ENCODE data around the gene MBLAC2. TPM values are rescaled to one million over a fixed set of nuclear protein-coding genes. Genes with fewer than 3 reads are reported as not detected.

The MBLAC2 gene
- 8.4 TPM for polyA plus RNA-seq (2012; ENCODE audit: insufficient read depth, insufficient read length, low read depth)

DNA sequence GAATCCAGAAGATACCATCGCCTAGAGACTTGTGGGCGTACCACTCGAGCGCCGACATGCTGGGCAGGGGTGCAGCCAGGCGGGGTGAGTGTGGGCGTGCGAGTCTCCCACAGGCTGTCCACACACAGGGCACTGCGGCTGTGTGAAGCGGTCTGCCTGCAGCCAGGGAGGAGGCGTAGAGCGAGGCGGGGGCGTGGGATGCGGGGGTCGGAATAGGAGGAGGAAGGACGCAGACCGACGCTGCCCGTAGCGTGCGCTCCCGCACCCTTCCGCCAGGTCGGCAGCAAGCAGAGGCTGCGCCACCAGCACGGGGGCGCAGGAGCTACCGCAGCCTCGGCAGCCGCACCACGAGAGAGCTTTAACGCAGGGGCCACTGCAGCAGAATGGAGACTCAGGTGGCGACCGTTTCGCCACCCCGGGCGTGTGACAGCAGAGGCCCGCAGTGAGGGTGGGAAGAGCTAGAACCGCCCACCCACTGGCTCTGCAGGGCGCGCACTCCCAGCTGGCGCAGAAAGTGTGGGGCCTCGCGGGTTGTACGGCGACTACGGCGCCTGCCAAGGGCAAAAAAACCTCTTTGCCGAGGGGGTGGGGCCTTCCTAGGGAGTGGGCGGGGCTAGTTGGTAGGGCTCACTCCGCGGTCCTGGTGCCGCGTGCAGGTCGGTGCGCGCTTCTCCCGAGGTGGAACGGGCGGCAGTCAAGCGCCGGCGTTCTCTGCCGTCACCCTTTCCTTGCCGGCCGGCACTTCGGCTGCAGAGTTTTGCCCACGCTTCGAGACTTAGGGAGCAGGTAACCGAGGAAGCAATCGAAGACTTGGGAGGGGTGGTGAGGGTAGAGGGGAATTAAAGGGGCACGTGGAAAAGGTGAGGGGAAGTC, at the start of gene MBLAC2, which contains the start of gene POLR3G:
MBLAC2 (minus strand) TSS at position 537 of the 873 bp plus-strand sequence; CDS start at position 58, 479 bp downstream.
POLR3G (plus strand) TSS at position 630 of the 873 bp plus-strand sequence. CDS start 10,704 bp downstream, outside the sequence.
- no peaks in the 10 kb centered on the region for H3K4me1 ChIP-seq
- H3K36me3 ChIP-seq: no peaks in the 10 kb centered on the region
- no peaks in the 10 kb centered on the region for H3K27me3 ChIP-seq
- peak; percentile 95 for DNase-seq
- TF ChIP-seq, protein P1, sequence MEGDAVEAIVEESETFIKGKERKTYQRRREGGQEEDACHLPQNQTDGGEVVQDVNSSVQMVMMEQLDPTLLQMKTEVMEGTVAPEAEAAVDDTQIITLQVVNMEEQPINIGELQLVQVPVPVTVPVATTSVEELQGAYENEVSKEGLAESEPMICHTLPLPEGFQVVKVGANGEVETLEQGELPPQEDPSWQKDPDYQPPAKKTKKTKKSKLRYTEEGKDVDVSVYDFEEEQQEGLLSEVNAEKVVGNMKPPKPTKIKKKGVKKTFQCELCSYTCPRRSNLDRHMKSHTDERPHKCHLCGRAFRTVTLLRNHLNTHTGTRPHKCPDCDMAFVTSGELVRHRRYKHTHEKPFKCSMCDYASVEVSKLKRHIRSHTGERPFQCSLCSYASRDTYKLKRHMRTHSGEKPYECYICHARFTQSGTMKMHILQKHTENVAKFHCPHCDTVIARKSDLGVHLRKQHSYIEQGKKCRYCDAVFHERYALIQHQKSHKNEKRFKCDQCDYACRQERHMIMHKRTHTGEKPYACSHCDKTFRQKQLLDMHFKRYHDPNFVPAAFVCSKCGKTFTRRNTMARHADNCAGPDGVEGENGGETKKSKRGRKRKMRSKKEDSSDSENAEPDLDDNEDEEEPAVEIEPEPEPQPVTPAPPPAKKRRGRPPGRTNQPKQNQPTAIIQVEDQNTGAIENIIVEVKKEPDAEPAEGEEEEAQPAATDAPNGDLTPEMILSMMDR (IDR thresholded peaks at IDR 0.05; ENCODE audit: low read depth, low read length): peak; percentile 37
- peak within 1 kb of the TSS; percentile 86 for H3K4me3 ChIP-seq (ENCODE audit: low read depth, low read length)
- H3K9me3 ChIP-seq: no peaks in the 10 kb centered on the region

DNA sequence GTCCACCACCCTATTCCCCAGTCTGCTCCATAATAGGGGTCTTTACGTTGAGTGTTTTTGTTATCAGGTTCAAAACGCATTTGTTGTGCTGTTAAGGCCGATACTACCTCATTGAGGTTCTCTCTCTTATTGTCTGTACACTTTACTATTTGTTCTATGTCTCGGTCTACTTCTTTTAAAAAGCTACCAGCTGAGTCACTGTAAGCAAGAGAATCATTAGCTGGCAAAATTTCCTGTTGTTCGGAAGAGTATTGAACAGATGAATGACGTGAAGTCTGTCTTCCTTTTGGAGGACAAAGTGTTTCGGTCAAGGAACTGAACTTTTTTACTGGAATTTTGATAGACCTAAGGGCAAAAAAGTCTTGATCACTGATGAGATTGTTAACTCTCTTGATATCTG, 44.5 kb upstream of the MBLAC2 start:
- Histone ChIP-seq H3K4me3 (ENCODE audit: low read depth, low read length) (no peak overlapping the region), H3K27me3 (no peaks in the 10 kb centered on the region), H3K36me3 (peaks cover 6% of the 10 kb centered on the region; the same call in 1 of the 2 replicates), H3K4me1 (no peaks in the 10 kb centered on the region; the same call in 1 of the 2 replicates), H3K9me3 (no peaks in the 10 kb centered on the region)
- no peak for DNase-seq
- TF ChIP-seq, protein P1 (IDR thresholded peaks at IDR 0.05; ENCODE audit: low read depth, low read length): no peak

DNA sequence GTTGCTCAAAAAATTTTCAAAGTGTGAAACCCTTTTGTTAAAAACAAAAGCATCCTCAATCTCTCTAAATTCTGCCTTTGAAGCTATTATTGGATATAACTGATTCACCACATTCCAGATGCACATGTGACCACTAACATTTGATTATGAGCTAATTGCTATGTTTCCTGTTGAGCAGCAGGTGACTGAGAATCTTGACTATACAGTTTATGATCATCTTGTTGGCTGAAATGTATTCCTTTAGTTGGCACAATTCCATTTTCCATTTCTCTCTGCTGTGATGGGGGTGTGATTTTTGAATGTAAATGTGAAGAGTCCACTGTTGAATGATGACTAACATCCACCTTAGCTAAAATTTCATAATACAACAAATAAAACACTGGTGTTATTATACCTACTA, 44.1 kb upstream of the MBLAC2 start:
- Histone ChIP-seq H3K36me3 (peaks cover 6% of the 10 kb centered on the region; the same call in 1 of the 2 replicates), H3K9me3 (no peaks in the 10 kb centered on the region), H3K27me3 (no peaks in the 10 kb centered on the region), H3K4me1 (no peaks in the 10 kb centered on the region; the same call in 1 of the 2 replicates), H3K4me3 (ENCODE audit: low read depth, low read length) (no peak overlapping the region)
- TF ChIP-seq, protein P1 (IDR thresholded peaks at IDR 0.05; ENCODE audit: low read depth, low read length): no peak
- DNase-seq: no peak

DNA sequence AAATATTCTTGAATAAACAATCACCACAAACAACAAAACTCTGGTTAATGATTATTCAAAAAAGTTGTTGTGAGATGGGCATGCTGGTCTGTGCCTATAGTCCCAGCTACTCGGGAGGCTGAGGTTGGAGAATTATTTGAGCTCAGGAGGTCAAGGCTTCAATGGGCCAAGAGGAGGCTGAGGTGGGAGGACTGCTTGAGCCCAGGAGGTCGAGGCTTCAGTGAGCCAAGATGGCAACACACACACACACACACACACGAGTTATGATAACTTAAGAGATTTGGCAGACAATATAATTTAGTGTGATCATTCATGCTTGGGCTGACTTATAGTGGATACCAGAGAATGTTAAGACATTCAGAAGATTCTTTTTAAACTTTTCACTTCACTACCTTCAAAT, 39.9 kb upstream of the MBLAC2 start:
- H3K4me3 ChIP-seq (ENCODE audit: low read depth, low read length): no peak overlapping the region
- DNase-seq: no peak
- H3K27me3 ChIP-seq: no peaks in the 10 kb centered on the region
- H3K9me3 ChIP-seq: no peaks in the 10 kb centered on the region
- peaks cover 2% of the 10 kb centered on the region; the same call in 1 of the 2 replicates for H3K36me3 ChIP-seq
- TF ChIP-seq, protein P1 (IDR thresholded peaks at IDR 0.05; ENCODE audit: low read depth, low read length): no peak
- H3K4me1 ChIP-seq: no peaks in the 10 kb centered on the region; the same call in 1 of the 2 replicates

DNA sequence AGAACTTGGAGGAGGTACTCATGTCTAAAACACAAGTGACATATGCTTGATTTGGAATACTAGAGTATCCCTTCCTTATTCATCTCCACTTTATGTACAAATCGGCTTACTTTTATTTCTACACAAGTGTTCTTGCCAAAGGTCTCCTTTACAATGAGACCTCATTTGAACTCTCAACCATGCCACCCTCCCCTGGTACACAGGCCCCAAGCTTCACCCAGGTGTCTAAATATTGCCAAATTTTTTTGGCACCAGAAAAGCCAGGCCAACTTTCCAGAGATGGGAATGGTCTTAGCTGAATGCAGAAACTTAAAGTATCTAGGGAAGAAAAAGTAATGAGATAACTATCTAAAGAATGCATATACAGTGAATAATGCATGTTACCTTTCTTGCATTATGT, 35.9 kb upstream of the MBLAC2 start:
- Histone ChIP-seq H3K36me3 (no peaks in the 10 kb centered on the region), H3K4me3 (ENCODE audit: low read depth, low read length) (no peak overlapping the region), H3K27me3 (no peaks in the 10 kb centered on the region), H3K4me1 (no peaks in the 10 kb centered on the region), H3K9me3 (no peaks in the 10 kb centered on the region)
- DNase-seq: no peak
- TF ChIP-seq, protein P1 (IDR thresholded peaks at IDR 0.05; ENCODE audit: low read depth, low read length): no peak

DNA sequence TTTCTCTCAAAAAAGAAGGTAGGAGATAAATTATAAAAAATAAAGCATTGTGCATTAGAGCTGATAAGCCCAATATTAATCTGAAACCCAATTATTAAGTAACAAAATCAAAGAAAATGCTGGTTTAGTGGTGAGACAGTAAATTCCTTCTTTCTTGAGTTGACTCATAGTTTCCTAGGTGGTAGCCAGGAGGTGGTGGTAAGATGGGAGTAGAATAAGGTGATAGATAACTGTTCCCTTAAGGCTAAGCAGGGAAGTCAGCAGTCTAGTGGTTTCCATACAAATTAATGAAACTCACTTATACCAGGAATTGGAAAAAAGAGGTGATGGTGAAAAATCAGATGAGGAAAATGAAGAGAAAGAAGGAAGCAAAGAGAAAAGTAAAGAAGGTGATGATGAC, 31.6 kb upstream of the MBLAC2 start:
- TF ChIP-seq, protein P1 (IDR thresholded peaks at IDR 0.05; ENCODE audit: low read depth, low read length): no peak
- H3K27me3 ChIP-seq: no peaks in the 10 kb centered on the region
- H3K4me1 ChIP-seq: no peaks in the 10 kb centered on the region
- H3K36me3 ChIP-seq: no peaks in the 10 kb centered on the region
- H3K4me3 ChIP-seq (ENCODE audit: low read depth, low read length): no peak overlapping the region
- no peak for DNase-seq
- no peaks in the 10 kb centered on the region for H3K9me3 ChIP-seq
